ENCODE results near the gene MTARC1.

Gene MTARC1

GRCh38 chr1:220786337-220787068 is at the start of gene MTARC1:
TSS of gene MTARC1 (plus strand) at chr1:220786913. CDS start at chr1:220786945, 32 bp downstream.
- peak; percentile 36 for DNase-seq

- DNase-seq = no peak
These were observed 45.4 kb upstream of the MTARC1 start for GRCh38 chr1:220741349-220741748.

GRCh38 chr1:220741825-220742224 is 44.9 kb upstream of the MTARC1 start:
- DNase-seq = no peak

- DNase-seq = no peak
These were observed 44.2 kb upstream of the MTARC1 start for GRCh38 chr1:220742520-220742919.

- no peak for DNase-seq
These were observed 39.9 kb upstream of the MTARC1 start for GRCh38 chr1:220746851-220747250.

- no peak for DNase-seq
These were observed 39.1 kb upstream of the MTARC1 start for GRCh38 chr1:220747437-220748088.

- DNase-seq = peak; percentile 55
These were observed 38.4 kb upstream of the MTARC1 start, which contains the start of gene MTARC2 for GRCh38 chr1:220748089-220748934. TSS of gene MTARC2 (plus strand) at chr1:220748322. CDS start at chr1:220748532, 210 bp downstream.

- no peak for DNase-seq
These were observed 37.8 kb upstream of the MTARC1 start for GRCh38 chr1:220748936-220749335.

- peak; percentile 7 for DNase-seq
These were observed 36.6 kb upstream of the MTARC1 start for GRCh38 chr1:220750131-220750515.

GRCh38 chr1:220751111-220751510 is 35.6 kb upstream of the MTARC1 start:
- no peak for DNase-seq

- DNase-seq = no peak
These were observed 32.3 kb upstream of the MTARC1 start for GRCh38 chr1:220754212-220754917.

GRCh38 chr1:220754918-220755295 is 31.8 kb upstream of the MTARC1 start:
- DNase-seq = no peak

GRCh38 chr1:220755309-220755708 is 31.4 kb upstream of the MTARC1 start:
- no peak for DNase-seq

- no peak for DNase-seq
These were observed 29.3 kb upstream of the MTARC1 start for GRCh38 chr1:220757441-220757840.

- DNase-seq = no peak
These were observed 27.6 kb upstream of the MTARC1 start for GRCh38 chr1:220759147-220759546.

- no peak for DNase-seq
These were observed 24.9 kb upstream of the MTARC1 start for GRCh38 chr1:220761688-220762427.

- DNase-seq = no peak
These were observed 22.0 kb upstream of the MTARC1 start for GRCh38 chr1:220764757-220765156.

GRCh38 chr1:220767312-220768125 is 19.2 kb upstream of the MTARC1 start:
- no peak for DNase-seq

- DNase-seq = no peak
These were observed 18.5 kb upstream of the MTARC1 start for GRCh38 chr1:220768126-220768601.

- no peak for DNase-seq
These were observed 17.5 kb upstream of the MTARC1 start for GRCh38 chr1:220769205-220769604.
